Suppressor macrophage (primary cell): Measurements from ENCODE around the gene SMIM41.

Experiments
- DNase-seq, 4 experiments: peaks; one replicate each; pipeline ENCODE4 v3.0.0-alpha.2; 2020 to 2022

SMIM41 gene

GRCh38 chr12:52063082-52063924, 16.2 kb upstream of the SMIM41 start:
- DNase-seq = no peak

GRCh38 chr12:52063981-52064649, 15.4 kb upstream of the SMIM41 start:
- DNase-seq = no peak

- no peak for DNase-seq
Measured at GRCh38 chr12:52066346-52067080, 13.0 kb upstream of the SMIM41 start.

- DNase-seq = no peak
Measured at GRCh38 chr12:52067081-52067374, 12.5 kb upstream of the SMIM41 start.

- peak; percentile 94 to 97 (median 96) for DNase-seq
Measured at GRCh38 chr12:52069327-52070184, 9.9 kb upstream of the SMIM41 start, which contains the start of gene ATG101. Gene ATG101 (plus strand): TSS chr12:52069978. CDS start chr12:52073651, 3,673 bp downstream.

GRCh38 chr12:52070185-52070925, 9.1 kb upstream of the SMIM41 start:
- DNase-seq = peak in 1 of 4 experiments; percentile 24

GRCh38 chr12:52073531-52074381, 5.7 kb upstream of the SMIM41 start:
- DNase-seq = no peak

- DNase-seq = no peak
Measured at GRCh38 chr12:52074971-52075724, 4.4 kb upstream of the SMIM41 start.

- no peak for DNase-seq
Measured at GRCh38 chr12:52076811-52077210, 2.7 kb upstream of the SMIM41 start.

GRCh38 chr12:52078276-52078675, 1.2 kb upstream of the SMIM41 start:
- no peak for DNase-seq

- no peak for DNase-seq
Measured at GRCh38 chr12:52080403-52081251, 1.1 kb downstream of the SMIM41 start.

- peak in 1 of 4 experiments; percentile 25 for DNase-seq
Measured at GRCh38 chr12:52081263-52081733, 1.8 kb downstream of the SMIM41 start.

- no peak for DNase-seq
Measured at GRCh38 chr12:52082026-52082668, 2.6 kb downstream of the SMIM41 start.

- DNase-seq = no peak
Measured at GRCh38 chr12:52082669-52082987, 3.1 kb downstream of the SMIM41 start.

- DNase-seq = peak; percentile 62 to 76 (median 70)
Measured at GRCh38 chr12:52082988-52083637, 3.6 kb downstream of the SMIM41 start.

- no peak for DNase-seq
Measured at GRCh38 chr12:52083638-52083996, 4.1 kb downstream of the SMIM41 start.

GRCh38 chr12:52084491-52085231, 5.2 kb downstream of the SMIM41 start:
- DNase-seq = no peak
